NOMO-1 treated with DMSO at 0.1 percent for 48 hours (cell line): ENCODE data around the gene IGFN1.
"Not testable (repeated sequence)": the region's sequence is repeated elsewhere in the genome, so short reads cannot be mapped to it uniquely, and the experiment has no call there.

Experiments
- DNase-seq: peaks from one replicate; lab custom pipeline; 2025; ENCODE audit not compliant: unreplicated experiment; lab: John Stamatoyannopoulos, UW

The IGFN1 gene

DNA sequence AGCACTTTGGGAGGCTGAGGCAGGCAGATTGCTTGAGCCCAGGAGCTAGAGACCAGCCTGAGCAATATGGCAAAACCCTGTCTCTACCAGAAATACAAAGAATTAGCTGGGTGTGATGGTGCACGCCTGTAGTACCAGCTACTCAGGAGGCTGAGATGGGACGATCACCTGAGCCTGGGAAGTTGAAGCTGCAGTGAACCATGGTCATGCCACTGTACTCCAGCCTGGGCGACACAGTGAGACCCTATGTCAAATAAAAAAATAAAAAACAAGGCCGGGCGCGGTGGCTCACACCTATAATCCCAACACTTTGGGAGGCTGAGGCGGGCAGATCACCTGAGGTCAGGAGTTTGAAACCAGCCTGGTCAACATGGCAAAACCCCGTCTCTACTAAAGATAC lies 27.6 kb upstream of the IGFN1 start:
- DNase-seq = not testable (repeated sequence)

DNA sequence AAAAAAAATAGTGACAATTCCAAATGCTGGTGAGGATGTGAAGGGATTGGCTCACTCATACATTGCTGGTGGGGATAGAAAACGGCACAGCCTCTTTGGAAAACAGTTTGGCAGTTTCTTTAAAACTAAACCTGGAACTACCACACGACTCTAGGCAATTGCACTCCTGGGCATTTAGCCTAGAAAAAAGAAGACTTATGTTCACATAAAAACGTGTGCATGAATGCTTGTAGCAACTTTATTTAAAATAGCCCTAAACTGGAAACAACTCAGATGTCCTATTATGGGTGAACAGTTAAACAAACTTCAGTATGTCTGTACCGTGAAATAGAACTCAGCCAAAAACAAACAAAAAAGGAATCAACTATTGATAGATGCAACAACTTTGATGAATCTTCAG lies 26.9 kb upstream of the IGFN1 start:
- DNase-seq = no peak

DNA sequence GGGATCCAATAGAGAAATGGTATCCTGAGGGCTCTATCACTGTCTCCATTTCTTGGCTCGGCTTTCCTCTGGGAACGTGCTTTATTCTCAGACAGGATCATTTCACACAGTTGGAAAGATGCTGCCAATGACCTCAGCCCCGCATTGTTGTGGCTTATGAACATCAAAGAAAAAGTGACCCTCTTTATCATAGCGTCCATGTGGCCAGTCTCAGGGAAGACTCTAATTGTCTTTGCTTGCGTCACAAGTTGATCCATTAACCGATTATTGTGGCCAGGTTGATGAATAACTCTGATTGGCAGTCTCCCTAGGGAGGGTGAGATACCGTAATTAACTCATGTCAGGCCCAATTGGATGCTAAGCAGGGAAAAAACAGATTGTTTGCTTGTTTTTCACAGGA lies 26.0 kb upstream of the IGFN1 start:
- DNase-seq = no peak

DNA sequence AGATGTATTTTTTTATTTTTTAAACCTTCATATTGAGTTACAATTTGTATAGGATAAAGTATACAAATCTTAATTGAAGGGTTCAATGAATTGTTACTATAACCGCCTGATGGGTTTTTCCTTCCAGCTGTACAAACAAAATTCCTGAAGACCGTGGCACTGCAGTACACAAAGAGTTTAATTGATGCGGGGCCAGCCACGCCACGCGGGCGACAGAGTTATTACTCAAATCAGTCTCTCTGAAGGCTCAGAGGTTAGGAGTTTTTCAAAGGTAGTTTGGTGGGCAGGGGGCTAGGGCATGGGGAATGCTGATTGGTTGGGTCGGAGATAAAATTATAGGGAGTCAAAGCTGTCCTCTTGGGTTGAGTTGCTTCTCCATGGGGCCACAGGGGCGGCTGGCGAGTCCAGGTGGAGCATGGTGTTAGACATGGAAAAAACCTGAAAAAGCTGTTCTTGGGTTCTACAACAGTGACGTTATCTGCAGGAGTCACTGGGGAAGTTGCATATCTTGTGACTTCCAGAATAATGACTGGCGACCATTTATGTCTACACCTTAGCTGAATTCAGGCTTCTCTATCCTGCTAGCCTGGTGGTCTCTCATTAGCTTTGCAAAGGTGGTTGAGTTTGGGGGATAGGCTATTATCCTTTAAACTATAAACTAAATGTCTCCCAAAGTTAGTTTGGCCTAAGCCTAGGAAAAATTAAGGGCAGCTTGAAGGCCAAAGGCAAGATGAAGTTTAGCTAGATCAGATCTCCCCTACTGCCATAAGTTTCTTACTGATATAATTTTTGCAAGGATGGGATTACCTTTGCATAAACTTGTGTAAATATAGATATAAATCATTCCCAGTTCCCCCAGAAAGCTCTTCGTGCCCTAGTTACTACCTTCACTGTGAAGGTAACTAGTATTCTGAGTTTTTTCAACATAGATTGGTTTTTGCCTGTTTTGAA lies 23.3 kb upstream of the IGFN1 start:
- no peak for DNase-seq

DNA sequence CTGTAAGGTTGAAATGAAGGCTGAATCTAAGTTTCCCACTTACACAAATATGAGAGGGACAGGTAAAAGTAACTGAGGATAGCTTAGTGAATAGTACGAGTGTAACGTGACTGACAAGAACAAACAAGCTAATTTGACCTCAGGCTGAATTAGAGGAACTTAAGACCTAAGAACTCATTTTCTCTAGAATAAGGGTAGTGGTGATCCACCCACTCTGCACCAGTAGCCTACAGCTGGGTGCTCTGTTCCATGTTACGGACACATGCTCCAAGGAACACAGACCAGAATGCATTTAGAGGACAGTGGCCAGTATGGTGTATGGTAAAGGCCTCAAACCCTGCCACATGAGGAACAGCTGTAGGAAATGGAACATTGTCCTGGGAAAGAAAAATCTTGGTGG lies 21.4 kb upstream of the IGFN1 start:
- no peak for DNase-seq

DNA sequence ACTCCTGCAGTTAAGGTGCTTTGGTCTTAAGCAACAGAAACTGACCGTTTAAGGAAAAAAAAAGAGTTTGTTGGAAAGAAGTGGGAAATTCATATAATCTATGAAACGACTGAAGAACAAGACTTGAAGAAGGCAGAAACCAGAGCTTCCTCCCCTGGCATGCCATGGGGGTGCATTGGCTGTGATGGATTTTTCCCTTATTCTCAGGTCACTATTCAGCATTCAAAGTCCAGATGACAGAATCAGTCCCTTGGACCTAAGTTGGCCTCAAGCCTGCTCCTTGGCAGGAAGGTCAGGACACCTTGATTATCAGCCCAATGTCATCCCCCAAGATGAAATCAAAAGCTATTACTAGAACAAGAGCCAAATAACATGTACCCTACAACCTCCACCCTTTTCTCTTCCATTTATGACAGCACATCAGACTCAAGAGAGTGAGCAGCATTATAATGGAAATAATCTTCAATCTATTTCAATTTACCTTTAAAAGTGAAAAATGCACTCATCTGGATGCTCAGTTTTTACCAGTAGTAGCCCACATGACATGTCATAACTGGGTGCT lies 20.6 kb upstream of the IGFN1 start:
- no peak for DNase-seq

DNA sequence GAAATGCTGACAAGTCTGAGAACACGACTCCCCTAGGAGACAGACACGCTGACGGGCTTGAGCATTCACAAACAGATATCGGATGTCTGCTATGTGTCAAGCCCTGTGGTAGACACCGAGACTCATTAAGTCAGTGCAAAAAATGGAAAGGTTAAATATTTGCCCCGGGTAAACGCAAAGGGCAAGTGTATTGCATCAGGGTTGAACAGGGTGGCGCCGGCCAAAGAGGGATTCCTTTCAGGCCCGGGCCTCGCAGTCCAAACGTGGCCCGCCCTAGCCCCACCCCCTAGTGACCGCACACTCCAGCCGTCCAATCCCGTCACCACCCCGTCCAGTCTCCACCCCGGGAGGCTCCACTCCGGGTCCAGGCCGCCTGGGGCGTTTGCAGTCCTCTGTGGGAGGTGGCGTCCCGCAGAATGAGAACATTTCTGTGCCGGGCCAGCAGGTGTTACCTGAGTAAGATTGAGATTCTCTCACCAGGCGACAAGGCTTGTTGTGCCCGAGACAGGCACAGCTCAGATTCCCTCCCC lies 20.0 kb upstream of the IGFN1 start:
- DNase-seq = peak; percentile 80

DNA sequence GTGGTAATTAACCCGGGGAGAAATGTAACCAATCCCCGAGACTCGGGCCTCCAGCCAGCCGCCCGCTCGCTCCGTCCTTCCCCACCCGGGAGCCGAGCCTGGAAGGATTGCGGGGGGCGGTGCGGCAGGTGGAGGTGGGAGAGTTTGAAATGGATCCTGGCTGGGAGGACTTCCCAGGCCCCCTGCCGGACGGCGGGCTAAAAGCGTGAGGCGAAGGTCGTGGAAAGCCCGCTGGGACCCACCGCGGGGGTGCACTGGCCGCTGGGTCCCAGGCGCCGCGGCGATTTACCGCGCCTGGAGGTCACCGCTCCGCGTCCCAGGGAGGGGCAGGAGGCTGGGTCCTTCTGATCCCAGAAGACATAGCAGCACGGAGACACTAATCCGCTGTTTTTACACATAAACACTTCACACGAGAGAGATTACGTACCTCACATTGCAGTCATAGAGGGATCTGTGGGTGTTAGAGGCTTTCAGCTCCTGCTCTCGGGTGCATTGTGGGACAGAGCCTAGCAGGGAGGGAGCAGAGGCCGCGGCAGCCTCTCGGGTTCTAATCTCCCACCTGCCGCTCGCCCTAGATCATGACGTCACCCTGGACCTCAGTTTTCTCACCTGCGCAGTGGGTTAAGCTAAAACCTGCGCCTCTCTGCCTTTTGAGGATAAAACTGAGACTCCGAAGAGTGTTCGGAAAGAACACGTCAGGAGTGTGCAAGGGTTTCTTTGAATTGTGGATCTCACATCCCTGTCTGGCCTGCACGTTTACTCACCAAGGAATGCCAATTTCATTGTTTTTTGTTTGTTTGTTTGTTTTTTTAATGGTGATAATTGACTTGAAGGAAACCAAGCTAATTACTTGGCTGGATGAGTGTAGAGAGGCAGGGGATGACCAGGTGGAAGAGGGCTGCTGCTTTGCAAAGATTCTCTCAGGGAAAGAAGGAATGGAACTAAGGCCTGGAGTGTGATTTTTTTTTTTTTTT lies 19.3 kb upstream of the IGFN1 start:
- no peak for DNase-seq

DNA sequence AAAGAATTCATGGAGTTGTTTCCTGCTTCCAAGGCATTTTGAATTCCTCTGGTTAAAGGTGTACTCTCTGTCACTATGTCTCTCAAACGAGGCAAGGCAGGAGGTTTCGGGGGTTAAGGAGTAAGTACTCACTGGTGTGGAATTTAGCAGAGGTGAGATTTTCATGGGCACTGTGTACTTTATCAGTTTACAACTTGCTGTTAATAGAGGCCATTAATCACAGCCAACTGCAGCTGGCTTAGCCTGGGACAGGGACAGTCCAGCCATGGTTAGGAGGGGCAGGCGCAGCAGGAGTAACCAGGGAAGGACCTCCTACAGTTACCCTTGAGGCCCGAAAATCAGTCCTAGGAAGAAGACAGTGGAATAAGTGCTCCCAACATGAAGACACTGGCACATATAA lies 18.3 kb upstream of the IGFN1 start:
- no peak for DNase-seq

DNA sequence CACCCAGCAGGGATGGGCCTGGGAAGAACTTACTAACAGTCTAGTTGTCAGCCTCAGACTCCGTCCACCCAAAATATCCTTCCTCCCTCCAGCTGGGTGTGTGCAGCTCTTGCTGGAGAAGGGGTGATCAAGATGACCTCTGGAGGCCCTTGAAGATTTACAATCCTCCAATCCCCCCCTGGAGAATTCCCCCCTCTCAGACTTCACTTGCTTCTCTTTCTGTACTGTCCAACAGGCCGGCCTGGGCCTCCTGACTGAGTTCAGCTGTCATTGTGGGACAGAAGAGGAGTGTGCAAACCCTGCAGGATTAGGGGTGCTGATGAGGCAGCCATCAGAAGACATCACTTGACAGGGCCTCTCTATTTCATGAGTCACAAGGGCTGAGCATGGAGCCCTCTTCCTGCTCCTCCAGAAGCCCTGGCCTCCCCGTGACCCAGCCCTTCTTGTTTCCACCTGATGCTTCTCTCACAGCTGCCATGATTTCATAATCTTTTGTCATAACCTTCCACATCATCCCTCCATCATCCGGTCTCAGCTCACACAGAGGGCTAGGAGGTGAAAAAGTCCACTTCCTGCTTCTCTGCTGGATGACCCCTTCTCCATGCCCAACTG lies 17.5 kb upstream of the IGFN1 start:
- DNase-seq = no peak

DNA sequence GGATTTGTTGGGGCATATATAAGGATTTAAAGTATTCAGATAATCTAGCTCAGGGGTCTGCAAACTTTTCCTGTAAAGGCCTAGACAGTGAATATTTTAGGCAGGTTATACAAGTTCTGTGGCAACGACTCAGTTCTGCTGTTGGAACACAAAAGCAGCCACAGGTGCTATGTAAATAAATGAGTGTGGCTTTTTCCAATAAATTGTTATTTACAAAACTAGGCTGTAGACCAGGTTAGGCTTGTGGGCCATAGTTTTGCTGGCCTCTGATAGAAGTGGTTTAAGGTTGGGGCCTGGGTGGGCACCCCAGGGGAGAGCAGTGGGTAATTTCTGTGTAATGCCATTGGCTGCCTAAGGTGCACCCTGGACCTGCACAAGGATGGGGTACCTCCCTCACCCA lies 16.9 kb upstream of the IGFN1 start:
- DNase-seq = no peak

DNA sequence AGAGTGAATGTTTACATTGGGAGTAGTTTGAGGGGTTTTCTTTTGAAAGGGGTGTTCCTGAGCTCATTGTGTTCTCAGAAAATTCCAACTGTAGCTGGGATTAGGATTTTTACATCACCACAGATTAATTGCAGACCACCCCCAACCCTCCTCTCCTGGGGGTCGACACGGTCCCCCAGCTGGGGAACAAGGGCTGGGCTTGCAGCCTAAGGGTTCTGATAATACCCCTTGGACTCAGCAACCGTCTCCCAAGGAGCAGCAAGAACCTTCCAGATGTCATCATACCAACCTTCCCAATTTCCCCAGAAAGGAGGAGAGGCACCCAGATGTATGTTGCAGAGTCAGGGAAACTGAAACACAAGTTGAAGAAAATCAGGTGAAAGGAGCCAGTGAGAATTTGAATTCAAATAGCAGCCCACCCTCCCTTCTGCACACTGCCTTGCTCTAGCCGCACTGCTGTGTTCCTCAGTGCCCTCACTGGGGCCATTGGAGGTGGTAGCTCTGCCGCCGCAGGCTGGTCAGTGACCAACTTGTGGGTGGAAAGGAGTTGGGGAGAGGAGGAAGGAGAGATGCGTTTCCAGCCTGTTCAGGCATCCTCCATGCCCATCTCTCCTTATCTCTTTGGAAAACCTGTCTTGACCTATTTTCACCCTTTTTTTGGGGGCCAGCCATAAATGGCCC lies 14.7 kb upstream of the IGFN1 start:
- no peak for DNase-seq

DNA sequence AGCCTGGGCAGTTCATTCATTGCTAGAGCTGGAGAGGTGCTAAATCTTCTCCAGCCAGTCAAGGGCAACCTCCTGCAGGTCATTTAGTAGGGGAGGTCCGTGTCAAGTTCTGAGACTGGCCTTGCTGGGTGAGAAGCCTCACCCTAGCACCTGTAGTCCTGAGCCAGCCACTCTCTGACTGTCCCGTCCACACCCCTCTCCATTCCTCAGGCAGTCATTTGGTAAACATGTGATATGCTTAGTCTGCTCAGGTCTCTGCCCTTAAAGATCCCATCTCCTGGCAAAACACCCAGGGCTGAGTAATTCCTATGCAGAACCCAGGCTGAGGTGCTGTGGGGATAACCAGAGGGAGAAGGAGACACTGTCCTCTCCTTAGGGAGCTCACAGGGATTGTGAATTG lies 13.7 kb upstream of the IGFN1 start:
- DNase-seq = no peak

DNA sequence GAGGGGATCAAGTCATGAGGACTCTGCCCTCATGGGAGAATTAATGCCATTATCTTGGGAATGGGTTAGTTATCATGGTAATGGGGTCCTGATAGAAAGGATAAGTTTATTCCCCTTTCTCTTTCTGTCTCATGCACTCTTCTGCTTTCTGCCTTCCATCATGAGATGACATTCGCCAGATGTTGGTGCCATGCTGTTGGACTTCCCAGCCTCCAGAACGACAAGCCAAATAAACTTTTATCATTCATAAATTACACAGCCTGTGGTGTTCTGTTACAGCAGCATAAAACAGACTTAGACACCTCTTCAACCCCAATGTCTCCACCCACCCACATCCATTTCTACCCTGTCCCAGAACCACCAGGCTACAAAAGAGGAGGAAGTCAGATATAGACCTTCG lies 11.9 kb upstream of the IGFN1 start:
- DNase-seq = no peak

DNA sequence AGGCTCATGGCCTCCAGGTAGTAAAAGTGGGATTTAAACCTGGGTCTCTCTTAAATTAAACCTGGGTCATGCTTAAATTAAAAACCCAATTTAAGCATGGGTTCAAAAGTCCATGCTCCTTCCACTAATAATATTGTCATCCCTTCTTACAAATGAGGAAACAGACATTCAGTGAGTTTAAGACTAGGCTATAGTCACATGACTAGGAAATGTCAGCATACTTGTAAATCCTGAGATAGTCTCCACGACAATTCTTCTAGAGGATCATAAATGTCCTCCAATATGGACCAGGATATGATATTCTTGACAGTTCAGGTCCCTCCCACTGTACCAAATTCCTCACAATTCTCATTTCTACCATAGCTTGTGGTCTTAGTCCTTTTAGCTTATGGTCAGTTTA lies 10.5 kb upstream of the IGFN1 start:
- DNase-seq = no peak

DNA sequence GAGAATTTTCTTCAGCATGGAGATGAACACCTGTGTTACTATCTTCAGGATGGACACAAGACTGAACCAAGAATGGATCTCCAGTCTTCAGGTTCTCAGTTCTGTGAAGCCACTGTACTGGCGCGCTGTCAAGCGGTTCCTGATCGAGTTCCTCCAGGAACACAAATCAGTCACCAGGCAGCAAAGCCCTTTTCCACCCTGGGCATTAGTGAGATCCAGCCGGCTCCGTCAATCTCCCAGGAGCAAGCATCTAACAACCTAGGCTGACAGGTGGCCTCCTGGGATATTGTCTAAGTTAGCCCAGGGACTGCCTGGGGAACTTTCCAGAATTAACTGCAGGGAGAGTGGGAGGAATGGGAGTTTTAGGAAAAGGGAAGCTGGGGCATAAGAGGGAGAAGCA lies 9.7 kb upstream of the IGFN1 start:
- DNase-seq = no peak

DNA sequence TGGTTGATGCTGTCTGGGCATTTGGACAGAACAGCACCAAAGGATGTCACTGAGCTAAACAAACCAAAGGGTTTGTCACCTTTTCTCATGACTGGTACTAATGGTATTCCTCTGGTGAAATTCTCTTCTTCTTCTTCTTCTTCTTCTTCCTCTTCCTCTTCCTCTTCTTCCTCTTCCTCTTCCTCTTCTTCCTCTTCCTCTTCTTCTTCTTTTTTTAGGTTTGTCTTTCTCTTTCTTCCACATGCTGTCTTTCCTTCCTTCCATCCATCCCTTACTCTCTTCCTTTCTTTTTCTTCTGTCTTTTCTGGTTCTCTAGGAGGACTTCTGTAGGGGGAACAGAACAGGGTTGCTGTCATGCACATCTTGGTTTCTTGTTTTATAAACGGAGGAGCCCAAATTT lies 9.3 kb upstream of the IGFN1 start:
- no peak for DNase-seq

DNA sequence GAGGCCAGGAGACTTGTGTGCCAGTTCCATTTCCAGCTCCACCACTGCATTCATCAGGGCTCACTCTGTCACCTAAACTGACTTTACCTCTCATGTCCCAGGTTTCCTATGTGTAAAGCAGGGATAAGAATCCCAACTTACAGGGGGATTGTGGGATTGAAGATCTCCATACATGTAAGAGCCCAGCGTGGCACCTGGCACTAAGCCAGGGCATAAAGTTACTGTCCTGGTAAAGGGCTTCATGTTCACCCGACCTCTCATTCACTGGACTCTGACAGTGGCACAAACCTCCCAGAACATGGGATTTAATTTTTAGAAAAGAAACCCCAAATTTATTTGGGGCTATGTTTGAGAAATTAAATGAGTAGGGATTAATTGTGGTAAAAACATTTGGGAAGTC lies 8.9 kb upstream of the IGFN1 start:
- no peak for DNase-seq

DNA sequence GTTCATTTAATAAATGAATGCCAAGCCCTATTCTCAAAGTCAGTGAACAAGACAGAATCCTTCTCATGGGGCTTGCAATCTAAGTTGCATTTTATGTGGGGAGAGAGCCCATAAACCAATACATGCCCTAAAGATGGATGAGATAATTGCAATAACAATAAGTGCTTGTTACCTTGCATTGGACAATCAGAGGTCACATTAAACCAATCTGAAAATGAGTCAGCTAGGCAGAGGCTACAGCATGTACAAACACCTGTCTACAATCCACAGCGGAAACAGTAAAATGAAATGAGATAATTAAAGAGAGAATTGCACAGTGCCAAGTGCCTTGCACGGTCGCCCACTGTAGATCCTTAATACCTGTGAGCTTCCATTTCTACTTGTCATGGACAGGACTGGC lies 7.4 kb upstream of the IGFN1 start:
- DNase-seq = no peak

DNA sequence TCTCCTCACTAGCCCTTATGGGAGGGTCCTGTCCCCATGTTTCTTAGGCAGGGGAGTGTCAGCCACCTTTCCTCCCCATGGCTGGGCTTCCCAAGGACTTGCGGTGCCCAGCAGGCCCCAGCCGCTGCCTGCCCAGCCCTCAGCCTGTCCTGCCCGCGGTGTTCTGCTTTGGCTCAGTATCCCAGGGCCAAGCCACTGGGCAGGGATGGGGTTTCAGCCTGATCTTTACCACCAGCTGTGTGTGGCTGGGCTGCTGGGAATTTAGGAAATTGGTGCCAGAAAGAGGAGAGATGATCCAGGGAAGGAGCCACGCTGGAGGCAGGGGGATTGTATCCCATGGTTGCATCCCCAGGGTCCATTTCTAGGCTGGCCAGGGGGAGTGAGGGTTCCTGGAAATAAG lies 6.9 kb upstream of the IGFN1 start:
- no peak for DNase-seq
